IMR-90 (cell line): ENCODE results near the gene EHMT1. TPM values are rescaled to one million over a fixed set of nuclear protein-coding genes. Genes with fewer than 3 reads are reported as not detected.

Experiments used
- ATAC-seq: fragments of 200-7000 bp; cut with Tn5 transposase; 2 replicates; pipeline ENCODE4 v1.9.1; 2020; ENCODE audit warnings: low read depth, mild to moderate bottlenecking, moderate library complexity
- BruUV-seq: library from RNA; stranded (reverse); fragments of 400-500 nt; replicated peaks from 2 replicates; lab custom pipeline; 2021; lab: Mats Ljungman, UMichigan
- CTCF ChIA-PET: fragments of 300-600 bp; formaldehyde crosslinking; extraction: SDS; loops from one replicate; lab custom pipeline; 2021; ENCODE audit warnings: antibody characterized with exemption; lab: Yijun Ruan, JAX
- POLR2A ChIA-PET: fragments of 300-600 bp; sonication (Branson Sonifier 250); formaldehyde crosslinking; loops from one replicate; lab custom pipeline; 2022; ENCODE audit warnings: antibody characterized with exemption; ENCODE audit not compliant: unreplicated experiment; lab: Charles Lee
- DNase-seq: peaks from one replicate; pipeline ENCODE4 v3.0.0; 2013
- H2AFZ ChIP-seq: replicated peaks from 2 replicates; pipeline ENCODE3; 2013; ENCODE audit warnings: low read length, mild to moderate bottlenecking; ENCODE audit not compliant: poor library complexity
- H2AK5ac ChIP-seq: 2 replicates; pipeline ENCODE4 v1.6.1; 2013; ENCODE audit warnings: low read depth, low read length, inconsistent platforms
- H2AK9ac ChIP-seq: replicated peaks from 2 replicates; pipeline ENCODE3; 2013; ENCODE audit warnings: mild to moderate bottlenecking, low read depth, low read length, moderate library complexity; ENCODE audit not compliant: poor library complexity
- H2BK120ac ChIP-seq: 2 replicates; pipeline ENCODE4 v1.6.1; 2013; ENCODE audit warnings: low read depth, low read length, inconsistent platforms
- H2BK15ac ChIP-seq: 3 replicates; pipeline ENCODE4 v1.6.1; 2013; ENCODE audit warnings: low read depth, low read length, inconsistent platforms
- H2BK20ac ChIP-seq: 2 replicates; pipeline ENCODE4 v1.6.1; 2013; ENCODE audit warnings: low read depth, mild to moderate bottlenecking, inconsistent platforms, low read length, moderate library complexity
- H2BK5ac ChIP-seq: 2 replicates; pipeline ENCODE4 v1.6.1; 2013; ENCODE audit warnings: mild to moderate bottlenecking, low read depth, low read length, inconsistent platforms; ENCODE audit not compliant: poor library complexity, severe bottlenecking
- H3K14ac ChIP-seq: replicated peaks from 2 replicates; pipeline ENCODE4 v1.6.1; 2013; ENCODE audit warnings: low read depth, low read length, inconsistent platforms
- H3K18ac ChIP-seq: 2 replicates; pipeline ENCODE4 v1.6.1; 2013; ENCODE audit warnings: low read depth, low read length, control low read depth
- H3K23ac ChIP-seq: 2 replicates; pipeline ENCODE4 v1.6.1; 2013; ENCODE audit warnings: low read depth, low read length, inconsistent platforms
- H3K27ac ChIP-seq: 2 replicates; pipeline ENCODE4 v1.5.1; 2013; ENCODE audit warnings: mild to moderate bottlenecking, control low read depth, low read length; ENCODE audit not compliant: insufficient read depth
- H3K27me3 ChIP-seq: 2 replicates; pipeline ENCODE4 v1.6.1; 2013; ENCODE audit warnings: low read length; ENCODE audit not compliant: control insufficient read depth, insufficient read depth
- H3K36me3 ChIP-seq: 2 replicates; pipeline ENCODE4 v1.6.1; 2013; ENCODE audit warnings: low read length, mixed read lengths; ENCODE audit not compliant: control insufficient read depth, insufficient read depth
- H3K4ac ChIP-seq: 2 replicates; pipeline ENCODE4 v1.6.1; 2013; ENCODE audit warnings: low read depth, low read length, inconsistent platforms
- H3K4me1 ChIP-seq: 2 replicates; pipeline ENCODE4 v1.6.1; 2013; ENCODE audit warnings: low read length, mixed read lengths; ENCODE audit not compliant: control insufficient read depth, insufficient read depth
- H3K4me2 ChIP-seq: 2 replicates; pipeline ENCODE4 v1.6.1; 2013; ENCODE audit warnings: low read depth, mild to moderate bottlenecking, control low read depth, low read length, moderate library complexity
- H3K4me3 ChIP-seq: 2 replicates; pipeline ENCODE4 v1.5.1; 2013; ENCODE audit warnings: low read depth, mild to moderate bottlenecking, control low read depth, low read length, moderate library complexity; ENCODE audit not compliant: insufficient read depth
- H3K56ac ChIP-seq: 2 replicates; pipeline ENCODE4 v1.6.1; 2013; ENCODE audit warnings: low read length, inconsistent platforms; ENCODE audit not compliant: insufficient read depth; ENCODE audit errors: extremely low read depth
- H3K79me1 ChIP-seq, 2 experiments: 2 replicates each; pipeline ENCODE4 v1.6.1; 2013; ENCODE audit warnings: low read length in 2 of 2, inconsistent platforms in 1 of 2, low read depth in 1 of 2
- H3K9ac ChIP-seq: 2 replicates; pipeline ENCODE4 v1.6.1; 2013; ENCODE audit warnings: low read depth, low read length, control low read depth
- H3K9me1 ChIP-seq: 2 replicates; pipeline ENCODE4 v1.6.1; 2013; ENCODE audit warnings: low read length, inconsistent platforms; ENCODE audit not compliant: insufficient read depth
- H3K9me3 ChIP-seq: 2 replicates; pipeline ENCODE4 v1.6.1; 2013; ENCODE audit warnings: low read length; ENCODE audit not compliant: control insufficient read depth, insufficient read depth
- H4K20me1 ChIP-seq: 2 replicates; pipeline ENCODE4 v1.6.1; 2013; ENCODE audit warnings: low read length, inconsistent platforms; ENCODE audit not compliant: insufficient read depth
- H4K5ac ChIP-seq: 2 replicates; pipeline ENCODE4 v1.6.1; 2013; ENCODE audit warnings: mild to moderate bottlenecking, low read depth, low read length, control low read depth
- H4K8ac ChIP-seq, 2 experiments: 2 replicates each; pipeline ENCODE4 v1.6.1; 2013; ENCODE audit warnings: low read depth in 2 of 2, low read length in 2 of 2, control low read depth in 1 of 2, inconsistent platforms in 1 of 2
- H4K91ac ChIP-seq: 2 replicates; pipeline ENCODE4 v1.6.1; 2013; ENCODE audit warnings: low read depth, low read length, inconsistent platforms; ENCODE audit not compliant: insufficient read depth
- MAZ ChIP-seq: IDR thresholded peaks from 2 replicates; pipeline ENCODE4 v1.6.1; 2012; ENCODE audit warnings: low read depth, mild to moderate bottlenecking, low read length, improper control_type of control experiment, moderate library complexity, borderline replicate concordance
- dilution Hi-C: fragments of 300-500 bp; cut with HindIII; formaldehyde crosslinking; loops from one replicate; pipeline ENCODE4 v1.14.3; 2018; ENCODE audit warnings: low sequenced_read_pairs; ENCODE audit not compliant: unreplicated experiment
- in situ Hi-C: fragments of 300-500 bp; cut with MboI; formaldehyde crosslinking; loops from 3 replicates; pipeline ENCODE4 v1.14.3; 2019; ENCODE audit warnings: low sequenced_read_pairs, inconsistent platforms, mixed read lengths
- intact Hi-C: fragments of 100-400 bp; cut with micrococcal nuclease; formaldehyde crosslinking; loops from 2 replicates; pipeline ENCODE4 v1.10.0; 2022
- polyA plus RNA-seq, 3 experiments: library from polyadenylated mRNA; depleted of rRNA; stranded (reverse); fragments of >200 nt; gene quantifications; 2 replicates each; pipeline ENCODE4 v1.2.3, GENCODE V29; 2012; ENCODE audit warnings: low replicate concordance in 1 of 3
- total RNA-seq: library from RNA; depleted of rRNA; stranded (reverse); fragments of >200 nt; gene quantifications from 2 replicates; pipeline ENCODE4 v1.2.3, GENCODE V29; 2012

Gene EHMT1
- total and polyA plus RNA-seq, 2 of the 4 experiments (the other 2 are of a cell fraction): 32.8 to 35.1 TPM

DNA sequence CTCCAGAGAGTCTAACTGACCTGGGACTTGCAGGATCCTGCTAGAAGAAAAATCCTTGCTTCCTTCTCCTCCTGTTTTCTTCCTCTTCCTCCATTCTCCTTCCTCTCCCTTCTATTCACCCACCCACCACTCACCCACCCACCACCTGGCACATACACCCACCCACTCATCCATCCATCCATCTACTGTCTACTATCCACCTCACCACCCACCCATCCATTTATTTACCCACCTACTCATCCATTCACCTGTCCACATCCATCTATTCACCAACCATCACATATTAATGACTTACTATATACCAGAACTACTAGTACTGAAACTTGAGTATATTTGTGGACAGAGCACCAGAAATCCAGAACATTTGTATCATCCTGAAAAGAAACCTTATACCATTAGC is 49.4 kb downstream of the EHMT1 start:
- Histone ChIP-seq H3K56ac (no peak overlapping the region), H4K91ac (no peak overlapping the region), H3K9me3 (no peaks in the 10 kb centered on the region), H3K27ac (no peak overlapping the region), H2BK15ac (no peak overlapping the region), H3K9ac (no peak overlapping the region), H2AK5ac (no peak overlapping the region), H3K27me3 (no peaks in the 10 kb centered on the region), H2BK5ac (no peak overlapping the region), H3K14ac (no peak overlapping the region), H2BK120ac (no peak overlapping the region), H3K4ac (no peak overlapping the region), H2AFZ (no peak overlapping the region), H4K8ac (no peak overlapping the region), H2BK20ac (no peak overlapping the region), H3K79me1 (peaks cover 56 to 80% of the 10 kb centered on the region in 2 experiments), H3K9me1 (peaks cover 14% of the 10 kb centered on the region), H3K4me3 (no peak overlapping the region), H3K4me1 (peaks cover 7% of the 10 kb centered on the region), H3K4me2 (no peak overlapping the region), H3K36me3 (peaks cover 6% of the 10 kb centered on the region), H2AK9ac (no peak overlapping the region), H3K23ac (no peak overlapping the region), H4K20me1 (peaks cover 72% of the 10 kb centered on the region), H4K5ac (no peak overlapping the region), H3K18ac (no peak overlapping the region)
- in situ Hi-C loops: no loop called here
- ChIA-PET POLR2A (no interaction called here), CTCF (no interaction called here)
- DNase-seq (no peak), ATAC-seq (no peak)
- TF ChIP-seq MAZ: no peak
- intact Hi-C loops: no loop called here
- dilution Hi-C loops: no loop called here
- no TSS peak for BruUV-seq
